NT2/D1 (cell line): Measurements from ENCODE around the gene CLEC1B.

ENCODE experiments used
- DNase-seq: peaks from one replicate; pipeline ENCODE4 v3.0.0-alpha.2; 2011; ENCODE audit warnings: low read depth, low spot score
- H3K27me3 ChIP-seq: 2 replicates; pipeline ENCODE4 v1.6.0; 2011; ENCODE audit warnings: mild to moderate bottlenecking; ENCODE audit not compliant: insufficient read length, insufficient read depth
- H3K36me3 ChIP-seq: 2 replicates; pipeline ENCODE4 v1.6.1; 2011; ENCODE audit warnings: mild to moderate bottlenecking, low read length, mixed read lengths; ENCODE audit not compliant: insufficient read depth, insufficient read length
- H3K4me1 ChIP-seq: 2 replicates; pipeline ENCODE4 v1.5.1; 2011; ENCODE audit not compliant: insufficient read depth, insufficient read length
- H3K4me3 ChIP-seq: 2 replicates; pipeline ENCODE4 v1.5.1; 2011; ENCODE audit warnings: low read depth; ENCODE audit not compliant: insufficient read length
- H3K9ac ChIP-seq: 2 replicates; pipeline ENCODE4 v1.6.0; 2011; ENCODE audit warnings: low read depth; ENCODE audit not compliant: insufficient read length
- H3K9me3 ChIP-seq: 2 replicates; pipeline ENCODE4 v1.5.1; 2011; ENCODE audit warnings: mild to moderate bottlenecking, low read length; ENCODE audit not compliant: insufficient read depth
- SUZ12 ChIP-seq: IDR thresholded peaks from 2 replicates; pipeline ENCODE4 v1.6.1; 2011; ENCODE audit not compliant: insufficient read length, insufficient read depth; ENCODE audit errors: extremely low read depth
- YY1 ChIP-seq: IDR thresholded peaks from 2 replicates; pipeline ENCODE4 v1.6.1; 2011; ENCODE audit not compliant: insufficient read length, insufficient read depth
- ZNF274 ChIP-seq: IDR thresholded peaks from 2 replicates; pipeline ENCODE4 v1.6.1; 2011; ENCODE audit warnings: mild to moderate bottlenecking, low read depth, low read length

Gene CLEC1B

GRCh38 chr12:9999016-9999415 lies at the start of gene CLEC1B:
TSS of gene CLEC1B (minus strand) at chr12:9999121. CDS start at chr12:9999100, 21 bp downstream.
- TF ChIP-seq SUZ12, result no peak
- no peak for TF ChIP-seq YY1
- no peak for TF ChIP-seq ZNF274
- no peaks in the 10 kb centered on the region for H3K9me3 ChIP-seq
- no peaks in the 10 kb centered on the region for H3K36me3 ChIP-seq
- no peak within 1 kb of the TSS for H3K4me3 ChIP-seq
- H3K27me3 ChIP-seq, result no peaks in the 10 kb centered on the region
- DNase-seq, result no peak
- H3K9ac ChIP-seq, result no peak within 1 kb of the TSS
- H3K4me1 ChIP-seq, result no peaks in the 10 kb centered on the region

- H3K36me3 ChIP-seq, result no peaks in the 10 kb centered on the region
- no peak for DNase-seq
- H3K9ac ChIP-seq, result no peak overlapping the region
- H3K9me3 ChIP-seq, result peaks cover 15% of the 10 kb centered on the region
- no peak overlapping the region for H3K4me3 ChIP-seq
- TF ChIP-seq ZNF274 (no peak), YY1 (no peak), SUZ12 (no peak)
- no peaks in the 10 kb centered on the region for H3K4me1 ChIP-seq
- no peaks in the 10 kb centered on the region for H3K27me3 ChIP-seq
Measured at GRCh38 chr12:10048526-10048925, 49.6 kb upstream of the CLEC1B start.

- TF ChIP-seq SUZ12, result no peak
- TF ChIP-seq ZNF274, result no peak
- TF ChIP-seq YY1, result no peak
Measured at GRCh38 chr12:10042167-10042566, 43.2 kb upstream of the CLEC1B start.

GRCh38 chr12:10033783-10034545 lies 35.0 kb upstream of the CLEC1B start:
- Histone ChIP-seq H3K9ac (no peak overlapping the region), H3K4me3 (no peak overlapping the region), H3K27me3 (no peaks in the 10 kb centered on the region), H3K9me3 (peaks cover 22% of the 10 kb centered on the region), H3K36me3 (no peaks in the 10 kb centered on the region), H3K4me1 (peaks cover 3% of the 10 kb centered on the region)
- DNase-seq, result no peak
- TF ChIP-seq YY1 (no peak), SUZ12 (no peak), ZNF274 (no peak)

More at GRCh38 chr12:10042167-10042566, 43.2 kb upstream of the CLEC1B start:
- H3K4me3 ChIP-seq, result no peak overlapping the region
- H3K9me3 ChIP-seq, result no peaks in the 10 kb centered on the region
- no peaks in the 10 kb centered on the region for H3K36me3 ChIP-seq
- H3K9ac ChIP-seq, result no peak overlapping the region
- DNase-seq, result no peak
- H3K4me1 ChIP-seq, result no peaks in the 10 kb centered on the region
- H3K27me3 ChIP-seq, result no peaks in the 10 kb centered on the region

GRCh38 chr12:10031771-10032175 lies 32.9 kb upstream of the CLEC1B start:
- peaks cover 3% of the 10 kb centered on the region for H3K4me1 ChIP-seq
- DNase-seq, result peak; percentile 80
- no peak overlapping the region for H3K9ac ChIP-seq
- TF ChIP-seq ZNF274 (no peak), SUZ12 (no peak), YY1 (no peak)
- no peak overlapping the region for H3K4me3 ChIP-seq
- peaks cover 22% of the 10 kb centered on the region for H3K9me3 ChIP-seq
- H3K27me3 ChIP-seq, result no peaks in the 10 kb centered on the region
- H3K36me3 ChIP-seq, result no peaks in the 10 kb centered on the region

GRCh38 chr12:10031321-10031720 lies 32.4 kb upstream of the CLEC1B start:
- Histone ChIP-seq H3K4me3 (no peak overlapping the region), H3K36me3 (no peaks in the 10 kb centered on the region), H3K9me3 (peaks cover 22% of the 10 kb centered on the region), H3K9ac (no peak overlapping the region), H3K4me1 (peaks cover 3% of the 10 kb centered on the region), H3K27me3 (no peaks in the 10 kb centered on the region)
- TF ChIP-seq ZNF274 (no peak), YY1 (no peak), SUZ12 (no peak)
- no peak for DNase-seq

GRCh38 chr12:10030446-10030845 lies 31.5 kb upstream of the CLEC1B start, which contains the start of gene CLEC9A:
TSS of gene CLEC9A (plus strand) at chr12:10030682. CDS start at chr12:10052688, 22,006 bp downstream.
- Histone ChIP-seq H3K36me3 (no peaks in the 10 kb centered on the region), H3K9me3 (peaks cover 22% of the 10 kb centered on the region), H3K4me3 (no peak within 1 kb of the TSS), H3K27me3 (no peaks in the 10 kb centered on the region), H3K4me1 (peaks cover 3% of the 10 kb centered on the region), H3K9ac (no peak within 1 kb of the TSS)
- TF ChIP-seq YY1, result no peak
- no peak for TF ChIP-seq ZNF274
- no peak for TF ChIP-seq SUZ12
- DNase-seq, result no peak

GRCh38 chr12:10027721-10028120 lies 28.8 kb upstream of the CLEC1B start:
- no peak for DNase-seq
- no peak overlapping the region for H3K4me3 ChIP-seq
- peaks cover 22% of the 10 kb centered on the region for H3K9me3 ChIP-seq
- no peaks in the 10 kb centered on the region for H3K27me3 ChIP-seq
- H3K4me1 ChIP-seq, result peaks cover 3% of the 10 kb centered on the region
- TF ChIP-seq SUZ12, result no peak
- TF ChIP-seq ZNF274, result no peak
- H3K36me3 ChIP-seq, result no peaks in the 10 kb centered on the region
- H3K9ac ChIP-seq, result no peak overlapping the region
